Measurements from ENCODE around the gene ADD1. TPM values are rescaled to one million over a fixed set of nuclear protein-coding genes. Genes with fewer than 3 reads are reported as not detected.
A peak's percentile ranks its signal among the peaks of the same experiment; 100 is the strongest.

ADD1 gene
- total RNA-seq, 1 donor from 2014 or later, result 235 TPM

DNA sequence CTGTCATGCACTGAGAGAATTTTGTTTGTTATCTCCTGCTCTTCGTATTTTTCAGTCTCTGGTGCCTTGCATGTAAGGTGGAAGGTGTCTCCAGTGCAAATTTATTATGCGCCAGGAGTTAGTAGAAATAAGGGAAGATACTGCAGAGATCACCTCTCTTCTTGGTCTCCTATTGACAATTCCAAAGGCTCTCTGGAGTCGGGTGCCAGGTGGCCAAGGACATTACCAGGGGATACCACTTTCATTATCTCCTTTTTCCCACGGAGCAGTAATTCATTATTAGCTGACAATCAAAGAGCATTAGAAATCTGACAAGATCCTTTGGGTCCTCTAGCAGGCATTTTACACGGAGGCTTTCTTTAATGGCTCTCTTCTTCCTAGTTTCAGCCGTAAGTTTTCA lies 26.0 kb downstream of the ADD1 start:
- DNase-seq (ENCODE audit: extremely low spot score, unreplicated experiment), result no peak
- peaks cover 63% of the 10 kb centered on the region for H3K4me1 Mint-ChIP-seq (ENCODE audit: unreplicated experiment)
- no peaks in the 10 kb centered on the region for H3K27me3 Mint-ChIP-seq
- H3K4me3 Mint-ChIP-seq, result no peak overlapping the region
- TF ChIP-seq, protein P1, sequence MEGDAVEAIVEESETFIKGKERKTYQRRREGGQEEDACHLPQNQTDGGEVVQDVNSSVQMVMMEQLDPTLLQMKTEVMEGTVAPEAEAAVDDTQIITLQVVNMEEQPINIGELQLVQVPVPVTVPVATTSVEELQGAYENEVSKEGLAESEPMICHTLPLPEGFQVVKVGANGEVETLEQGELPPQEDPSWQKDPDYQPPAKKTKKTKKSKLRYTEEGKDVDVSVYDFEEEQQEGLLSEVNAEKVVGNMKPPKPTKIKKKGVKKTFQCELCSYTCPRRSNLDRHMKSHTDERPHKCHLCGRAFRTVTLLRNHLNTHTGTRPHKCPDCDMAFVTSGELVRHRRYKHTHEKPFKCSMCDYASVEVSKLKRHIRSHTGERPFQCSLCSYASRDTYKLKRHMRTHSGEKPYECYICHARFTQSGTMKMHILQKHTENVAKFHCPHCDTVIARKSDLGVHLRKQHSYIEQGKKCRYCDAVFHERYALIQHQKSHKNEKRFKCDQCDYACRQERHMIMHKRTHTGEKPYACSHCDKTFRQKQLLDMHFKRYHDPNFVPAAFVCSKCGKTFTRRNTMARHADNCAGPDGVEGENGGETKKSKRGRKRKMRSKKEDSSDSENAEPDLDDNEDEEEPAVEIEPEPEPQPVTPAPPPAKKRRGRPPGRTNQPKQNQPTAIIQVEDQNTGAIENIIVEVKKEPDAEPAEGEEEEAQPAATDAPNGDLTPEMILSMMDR (conservative IDR thresholded peaks at IDR 0.05), result no peak
- peak overlapping the region; percentile 35 for H3K27ac Mint-ChIP-seq
- no peaks in the 10 kb centered on the region for H3K9me3 Mint-ChIP-seq
- no peaks in the 10 kb centered on the region for H3K36me3 Mint-ChIP-seq

DNA sequence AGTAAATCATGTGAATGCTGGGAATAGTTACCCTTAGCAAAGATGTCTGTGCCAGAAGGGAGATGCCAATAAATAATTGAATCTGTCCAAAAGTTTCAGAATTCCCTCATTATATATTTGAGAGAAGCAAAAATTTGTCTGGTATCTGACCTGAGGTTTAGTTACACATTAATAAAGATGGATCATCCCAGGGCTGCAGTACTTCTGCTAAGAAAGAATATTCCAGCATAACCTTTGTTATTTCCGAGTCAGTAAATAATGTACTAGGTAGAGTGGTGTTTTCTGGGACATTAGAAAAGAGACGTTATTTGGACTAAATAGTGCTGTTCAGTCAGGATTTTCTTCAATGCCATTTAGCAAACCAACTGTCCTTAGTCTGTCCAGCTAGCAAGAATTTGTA lies 26.4 kb downstream of the ADD1 start:
- no peak for DNase-seq (ENCODE audit: extremely low spot score, unreplicated experiment)
- no peak overlapping the region for H3K4me3 Mint-ChIP-seq
- peaks cover 60% of the 10 kb centered on the region for H3K4me1 Mint-ChIP-seq (ENCODE audit: unreplicated experiment)
- peak overlapping the region; percentile 35 for H3K27ac Mint-ChIP-seq
- H3K9me3 Mint-ChIP-seq, result no peaks in the 10 kb centered on the region
- H3K27me3 Mint-ChIP-seq, result no peaks in the 10 kb centered on the region
- TF ChIP-seq, protein P1 (conservative IDR thresholded peaks at IDR 0.05), result no peak
- H3K36me3 Mint-ChIP-seq, result no peaks in the 10 kb centered on the region

DNA sequence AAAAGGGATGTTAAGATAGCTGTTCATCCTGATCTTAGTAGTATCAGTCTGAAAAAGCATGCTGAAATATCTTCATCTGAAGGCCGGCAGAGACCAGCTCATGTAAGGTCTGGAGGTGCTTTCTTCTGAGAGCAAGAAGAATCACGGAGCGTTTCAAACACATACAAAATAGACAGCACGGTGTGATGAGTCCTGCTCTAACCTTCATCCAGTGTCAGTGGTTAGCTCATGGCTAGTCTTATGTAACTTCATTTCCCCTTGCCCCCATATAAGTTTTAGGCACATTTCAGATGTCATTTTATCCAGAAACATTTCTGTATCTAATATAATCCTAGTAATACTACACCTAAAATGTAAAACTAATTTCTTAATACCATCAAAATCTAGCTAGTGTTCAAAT lies 27.8 kb downstream of the ADD1 start:
- peaks cover 6% of the 10 kb centered on the region for H3K36me3 Mint-ChIP-seq
- H3K4me3 Mint-ChIP-seq, result no peak overlapping the region
- no peak overlapping the region for H3K27ac Mint-ChIP-seq
- no peaks in the 10 kb centered on the region for H3K27me3 Mint-ChIP-seq
- no peak for DNase-seq (ENCODE audit: extremely low spot score, unreplicated experiment)
- TF ChIP-seq, protein P1 (conservative IDR thresholded peaks at IDR 0.05), result no peak
- peaks cover 49% of the 10 kb centered on the region for H3K4me1 Mint-ChIP-seq (ENCODE audit: unreplicated experiment)
- H3K9me3 Mint-ChIP-seq, result no peaks in the 10 kb centered on the region

DNA sequence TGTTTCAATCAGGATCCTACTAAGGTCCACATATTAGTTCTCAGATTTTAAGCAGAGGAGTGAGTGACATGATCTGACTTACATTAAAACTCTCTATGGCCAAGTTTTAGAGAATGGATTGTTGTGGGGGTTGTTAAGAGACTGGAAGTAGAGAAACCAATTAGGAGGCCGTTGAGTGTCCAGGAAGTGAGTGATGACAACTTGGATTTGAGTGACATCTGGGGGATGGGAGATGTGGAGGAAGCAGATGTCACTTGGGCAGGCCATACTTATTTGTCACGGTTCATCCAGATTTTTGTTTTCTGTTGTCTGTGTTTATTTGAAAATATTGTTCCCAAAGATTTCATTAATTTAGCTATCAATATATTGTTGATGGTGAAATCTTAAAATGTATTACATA lies 28.3 kb downstream of the ADD1 start:
- H3K27me3 Mint-ChIP-seq, result no peaks in the 10 kb centered on the region
- TF ChIP-seq, protein P1 (conservative IDR thresholded peaks at IDR 0.05), result no peak
- DNase-seq (ENCODE audit: extremely low spot score, unreplicated experiment), result no peak
- H3K4me1 Mint-ChIP-seq (ENCODE audit: unreplicated experiment), result peaks cover 46% of the 10 kb centered on the region
- no peak overlapping the region for H3K27ac Mint-ChIP-seq
- no peak overlapping the region for H3K4me3 Mint-ChIP-seq
- no peaks in the 10 kb centered on the region for H3K9me3 Mint-ChIP-seq
- H3K36me3 Mint-ChIP-seq, result peaks cover 7% of the 10 kb centered on the region

DNA sequence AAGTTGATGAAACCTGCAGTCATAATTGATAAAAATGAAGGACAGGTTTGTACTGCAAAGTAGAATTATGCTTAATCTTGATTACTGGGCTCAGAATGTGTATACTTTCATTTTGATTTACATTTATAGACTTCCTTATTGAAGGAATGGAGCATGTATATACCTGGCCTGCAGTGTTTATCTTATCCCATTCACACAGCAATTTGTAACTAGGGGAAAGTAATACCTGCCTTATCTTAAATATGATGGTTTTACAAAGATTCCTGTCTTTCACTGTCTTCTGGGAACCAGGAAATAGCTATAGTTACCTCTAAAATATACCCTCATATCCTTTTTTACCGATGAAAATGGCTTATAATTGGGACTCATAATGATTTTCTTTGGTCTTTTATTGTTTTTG lies 29.7 kb downstream of the ADD1 start:
- no peaks in the 10 kb centered on the region for H3K27me3 Mint-ChIP-seq

More for the DNA sequence above, 29.7 kb downstream of the ADD1 start:
- H3K9me3 Mint-ChIP-seq, result no peaks in the 10 kb centered on the region
- H3K27ac Mint-ChIP-seq, result no peak overlapping the region
- TF ChIP-seq, protein P1 (conservative IDR thresholded peaks at IDR 0.05), result no peak
- H3K36me3 Mint-ChIP-seq, result peaks cover 16% of the 10 kb centered on the region
- no peak for DNase-seq (ENCODE audit: extremely low spot score, unreplicated experiment)
- no peak overlapping the region for H3K4me3 Mint-ChIP-seq
- H3K4me1 Mint-ChIP-seq (ENCODE audit: unreplicated experiment), result peaks cover 36% of the 10 kb centered on the region

Measured in type B pancreatic cell (in vitro differentiated cells).